GM23338 (cell line): ENCODE measurements around the gene CHMP1B.

Source experiments
- CREB1 ChIP-seq: fragments of 250-450 bp; sonication (Bioruptor Pico); IDR thresholded peaks from 2 replicates; pipeline ENCODE4 v1.5.0; 2020; ENCODE audit warnings: low read depth, mild to moderate bottlenecking, moderate library complexity
- EZH2 ChIP-seq: fragments of 200-600 bp; sonication (generic); IDR thresholded peaks from one replicate; pipeline ENCODE4 v1.8.0; 2017; ENCODE audit warnings: antibody characterized with exemption, mild to moderate bottlenecking, low read depth; ENCODE audit not compliant: unreplicated experiment
- POLR2AphosphoS5 ChIP-seq: IDR thresholded peaks from 2 replicates; pipeline ENCODE4 v1.6.1; 2016; ENCODE audit warnings: antibody characterized with exemption, low read depth
- TF ChIP-seq, protein P1 (sequence below), 2 experiments: fragments of 200-600 bp in 1 of 2; sonication (generic) in 1 of 2; conservative IDR thresholded peaks; 2 replicates each; pipeline versions ENCODE4 v1.5.1 to v1.6.1; 2016 to 2017; ENCODE audit warnings: antibody characterized with exemption in 2 of 2, low read depth in 2 of 2, mild to moderate bottlenecking in 2 of 2, moderate library complexity in 1 of 2
- TF ChIP-seq, protein P2 (sequence below): IDR thresholded peaks from one replicate; pipeline ENCODE4 v1.6.1; 2018; ENCODE audit warnings: antibody characterized with exemption; ENCODE audit not compliant: unreplicated experiment

DNA sequence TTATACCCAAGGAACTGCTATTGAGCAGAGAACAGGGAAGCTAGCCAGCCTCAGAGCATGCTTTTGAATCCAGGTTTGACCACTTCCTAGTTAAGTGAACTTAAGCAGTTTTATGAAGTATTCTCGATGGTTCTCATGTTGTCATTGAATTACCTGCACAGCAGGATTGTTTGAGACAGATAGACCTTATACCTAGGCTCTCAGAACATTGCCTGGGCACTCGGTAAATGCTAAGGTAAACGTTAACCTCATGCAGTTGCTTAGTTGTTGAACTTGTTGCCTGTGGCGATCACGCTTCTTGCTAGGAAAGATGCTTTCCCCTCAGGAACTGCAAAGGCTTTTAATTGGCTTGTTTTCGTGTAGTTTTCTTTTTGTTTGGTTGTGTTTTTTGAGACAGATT, 34.0 kb upstream of the CHMP1B start:
- TF ChIP-seq POLR2AphosphoS5 (no peak), EZH2 (no peak), CREB1 (no peak)
- TF ChIP-seq, protein P1, sequence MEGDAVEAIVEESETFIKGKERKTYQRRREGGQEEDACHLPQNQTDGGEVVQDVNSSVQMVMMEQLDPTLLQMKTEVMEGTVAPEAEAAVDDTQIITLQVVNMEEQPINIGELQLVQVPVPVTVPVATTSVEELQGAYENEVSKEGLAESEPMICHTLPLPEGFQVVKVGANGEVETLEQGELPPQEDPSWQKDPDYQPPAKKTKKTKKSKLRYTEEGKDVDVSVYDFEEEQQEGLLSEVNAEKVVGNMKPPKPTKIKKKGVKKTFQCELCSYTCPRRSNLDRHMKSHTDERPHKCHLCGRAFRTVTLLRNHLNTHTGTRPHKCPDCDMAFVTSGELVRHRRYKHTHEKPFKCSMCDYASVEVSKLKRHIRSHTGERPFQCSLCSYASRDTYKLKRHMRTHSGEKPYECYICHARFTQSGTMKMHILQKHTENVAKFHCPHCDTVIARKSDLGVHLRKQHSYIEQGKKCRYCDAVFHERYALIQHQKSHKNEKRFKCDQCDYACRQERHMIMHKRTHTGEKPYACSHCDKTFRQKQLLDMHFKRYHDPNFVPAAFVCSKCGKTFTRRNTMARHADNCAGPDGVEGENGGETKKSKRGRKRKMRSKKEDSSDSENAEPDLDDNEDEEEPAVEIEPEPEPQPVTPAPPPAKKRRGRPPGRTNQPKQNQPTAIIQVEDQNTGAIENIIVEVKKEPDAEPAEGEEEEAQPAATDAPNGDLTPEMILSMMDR (conservative IDR thresholded peaks at IDR 0.05; ENCODE audit: low read depth in 2 of 2) = no peak
- TF ChIP-seq, protein P2, sequence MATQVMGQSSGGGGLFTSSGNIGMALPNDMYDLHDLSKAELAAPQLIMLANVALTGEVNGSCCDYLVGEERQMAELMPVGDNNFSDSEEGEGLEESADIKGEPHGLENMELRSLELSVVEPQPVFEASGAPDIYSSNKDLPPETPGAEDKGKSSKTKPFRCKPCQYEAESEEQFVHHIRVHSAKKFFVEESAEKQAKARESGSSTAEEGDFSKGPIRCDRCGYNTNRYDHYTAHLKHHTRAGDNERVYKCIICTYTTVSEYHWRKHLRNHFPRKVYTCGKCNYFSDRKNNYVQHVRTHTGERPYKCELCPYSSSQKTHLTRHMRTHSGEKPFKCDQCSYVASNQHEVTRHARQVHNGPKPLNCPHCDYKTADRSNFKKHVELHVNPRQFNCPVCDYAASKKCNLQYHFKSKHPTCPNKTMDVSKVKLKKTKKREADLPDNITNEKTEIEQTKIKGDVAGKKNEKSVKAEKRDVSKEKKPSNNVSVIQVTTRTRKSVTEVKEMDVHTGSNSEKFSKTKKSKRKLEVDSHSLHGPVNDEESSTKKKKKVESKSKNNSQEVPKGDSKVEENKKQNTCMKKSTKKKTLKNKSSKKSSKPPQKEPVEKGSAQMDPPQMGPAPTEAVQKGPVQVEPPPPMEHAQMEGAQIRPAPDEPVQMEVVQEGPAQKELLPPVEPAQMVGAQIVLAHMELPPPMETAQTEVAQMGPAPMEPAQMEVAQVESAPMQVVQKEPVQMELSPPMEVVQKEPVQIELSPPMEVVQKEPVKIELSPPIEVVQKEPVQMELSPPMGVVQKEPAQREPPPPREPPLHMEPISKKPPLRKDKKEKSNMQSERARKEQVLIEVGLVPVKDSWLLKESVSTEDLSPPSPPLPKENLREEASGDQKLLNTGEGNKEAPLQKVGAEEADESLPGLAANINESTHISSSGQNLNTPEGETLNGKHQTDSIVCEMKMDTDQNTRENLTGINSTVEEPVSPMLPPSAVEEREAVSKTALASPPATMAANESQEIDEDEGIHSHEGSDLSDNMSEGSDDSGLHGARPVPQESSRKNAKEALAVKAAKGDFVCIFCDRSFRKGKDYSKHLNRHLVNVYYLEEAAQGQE = no peak
